DOHH2 (cell line): ENCODE data around the gene DYNLT2B.

Experiments
- EZH2phosphoT487 ChIP-seq: fragments of 200-600 bp; sonication (generic); IDR thresholded peaks from 2 replicates; pipeline ENCODE4 v1.6.1; 2017; ENCODE audit warnings: borderline replicate concordance, mild to moderate bottlenecking, antibody characterized with exemption, low read length, moderate library complexity, mixed read lengths
- TF ChIP-seq, protein P1 (sequence below): fragments of 200-600 bp; sonication (generic); IDR thresholded peaks from one replicate; pipeline ENCODE4 v1.5.1; 2014; ENCODE audit warnings: antibody characterized with exemption, mild to moderate bottlenecking, low read depth, low read length; ENCODE audit not compliant: poor library complexity, severe bottlenecking

DNA sequence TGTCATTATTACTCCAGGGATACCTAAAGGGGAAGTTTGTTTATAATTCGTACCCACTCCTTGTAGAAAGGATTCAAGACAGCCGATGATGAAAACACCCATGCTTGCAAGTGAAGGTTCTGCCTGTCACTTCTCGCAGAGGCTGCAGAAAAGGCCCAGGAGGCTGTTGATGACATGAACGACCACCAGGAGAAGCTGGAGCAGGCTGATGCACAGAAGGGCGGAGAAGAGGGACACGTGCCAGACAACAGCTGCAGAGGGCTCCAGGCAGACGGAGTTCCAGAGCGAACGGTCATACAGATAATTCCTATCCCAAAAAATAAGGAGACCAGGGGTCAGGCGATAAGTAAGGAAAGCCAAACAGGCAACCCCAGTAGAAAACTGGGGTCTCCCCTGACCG lies 5.7 kb upstream of the DYNLT2B start:
- TF ChIP-seq, protein P1, sequence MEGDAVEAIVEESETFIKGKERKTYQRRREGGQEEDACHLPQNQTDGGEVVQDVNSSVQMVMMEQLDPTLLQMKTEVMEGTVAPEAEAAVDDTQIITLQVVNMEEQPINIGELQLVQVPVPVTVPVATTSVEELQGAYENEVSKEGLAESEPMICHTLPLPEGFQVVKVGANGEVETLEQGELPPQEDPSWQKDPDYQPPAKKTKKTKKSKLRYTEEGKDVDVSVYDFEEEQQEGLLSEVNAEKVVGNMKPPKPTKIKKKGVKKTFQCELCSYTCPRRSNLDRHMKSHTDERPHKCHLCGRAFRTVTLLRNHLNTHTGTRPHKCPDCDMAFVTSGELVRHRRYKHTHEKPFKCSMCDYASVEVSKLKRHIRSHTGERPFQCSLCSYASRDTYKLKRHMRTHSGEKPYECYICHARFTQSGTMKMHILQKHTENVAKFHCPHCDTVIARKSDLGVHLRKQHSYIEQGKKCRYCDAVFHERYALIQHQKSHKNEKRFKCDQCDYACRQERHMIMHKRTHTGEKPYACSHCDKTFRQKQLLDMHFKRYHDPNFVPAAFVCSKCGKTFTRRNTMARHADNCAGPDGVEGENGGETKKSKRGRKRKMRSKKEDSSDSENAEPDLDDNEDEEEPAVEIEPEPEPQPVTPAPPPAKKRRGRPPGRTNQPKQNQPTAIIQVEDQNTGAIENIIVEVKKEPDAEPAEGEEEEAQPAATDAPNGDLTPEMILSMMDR = no peak
- no peak for TF ChIP-seq EZH2phosphoT487
